ENCODE data around the gene TMEM125.

The TMEM125 gene

DNA sequence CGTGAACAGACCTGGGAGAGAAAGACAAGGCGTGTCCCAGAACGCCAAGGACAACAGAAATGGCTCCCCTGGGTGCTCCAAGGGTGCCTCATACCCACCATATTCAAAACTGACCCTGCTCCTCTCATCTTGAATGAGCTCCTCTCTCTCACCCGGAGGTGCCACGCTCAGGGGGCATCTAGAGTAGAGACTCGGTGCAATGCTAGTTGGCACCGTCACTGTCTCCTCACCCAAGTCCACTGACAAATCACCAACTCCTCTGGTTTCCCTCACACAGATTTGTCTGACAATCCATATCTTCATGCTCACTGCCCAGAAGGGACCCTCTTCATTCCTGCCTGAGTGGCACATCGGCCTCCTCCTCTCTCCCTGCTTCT, 5.0 kb downstream of the TMEM125 start:
- no peak for FAIRE-seq

- no peak for FAIRE-seq
Observed at GRCh38 chr1:43275826-43276620, 6.2 kb downstream of the TMEM125 start.

DNA sequence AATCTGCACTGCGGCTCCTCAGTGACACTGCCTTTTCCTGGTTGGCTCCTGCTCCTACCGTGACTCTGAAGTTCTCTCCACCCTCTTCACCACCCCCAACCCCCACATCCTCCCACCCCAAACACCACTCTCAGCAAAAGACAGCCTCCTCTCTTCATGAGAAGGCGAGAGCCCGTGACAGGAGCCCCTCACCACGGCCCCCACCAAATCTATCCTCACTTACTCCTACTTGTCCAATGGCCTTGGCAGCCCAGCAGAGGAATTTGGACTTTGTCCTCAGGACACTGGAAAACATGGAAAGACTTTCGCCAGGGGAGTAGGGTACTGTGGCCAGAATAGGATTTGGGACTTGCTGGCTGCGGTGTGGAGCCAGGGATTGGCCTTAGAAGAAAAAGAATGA, 6.9 kb downstream of the TMEM125 start:
- FAIRE-seq, result no peak

- no peak for FAIRE-seq
Observed at GRCh38 chr1:43277116-43277876, 7.5 kb downstream of the TMEM125 start.

- no peak for FAIRE-seq
Observed at GRCh38 chr1:43279161-43279560, 9.4 kb downstream of the TMEM125 start.

DNA sequence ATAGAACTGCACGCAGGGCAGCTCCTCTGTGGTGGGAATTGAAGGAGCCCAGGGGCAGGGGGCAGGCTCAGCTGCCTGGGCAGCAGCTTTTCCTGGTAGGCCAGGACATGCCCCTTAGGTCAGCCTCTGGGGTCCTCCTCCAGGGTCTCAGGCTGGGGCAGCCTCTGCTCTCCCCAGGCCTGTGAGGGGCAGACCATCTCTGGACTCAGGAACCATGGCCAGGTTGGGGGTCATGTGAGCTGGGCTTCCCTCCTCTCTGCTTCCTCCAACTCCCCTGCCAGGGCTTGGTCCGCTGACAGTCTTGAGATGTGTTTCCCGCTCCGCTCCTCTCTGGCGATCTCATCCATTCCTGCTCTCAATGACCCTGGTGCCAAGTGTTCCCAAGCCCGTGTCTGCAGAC, 9.9 kb downstream of the TMEM125 start:
- FAIRE-seq, result no peak

DNA sequence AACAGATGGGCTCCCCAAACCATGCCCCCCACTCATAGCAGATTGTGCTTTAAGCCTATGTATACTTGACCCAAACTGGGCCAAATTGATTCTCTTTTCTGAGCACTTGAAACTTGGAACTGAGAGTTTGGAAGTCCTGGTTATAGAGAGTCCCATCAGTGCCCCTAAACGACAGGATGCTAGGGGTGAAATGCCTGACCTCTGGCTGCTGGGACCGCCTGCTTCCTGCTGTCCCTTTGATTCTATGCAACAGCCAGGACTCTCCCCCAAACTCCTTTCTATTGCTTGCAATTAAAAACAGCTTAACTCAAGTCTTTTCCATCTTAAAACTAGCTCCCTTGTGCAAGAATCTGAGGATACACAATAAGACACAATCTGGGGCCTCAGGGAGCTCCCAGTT, 10.9 kb downstream of the TMEM125 start:
- FAIRE-seq, result no peak

DNA sequence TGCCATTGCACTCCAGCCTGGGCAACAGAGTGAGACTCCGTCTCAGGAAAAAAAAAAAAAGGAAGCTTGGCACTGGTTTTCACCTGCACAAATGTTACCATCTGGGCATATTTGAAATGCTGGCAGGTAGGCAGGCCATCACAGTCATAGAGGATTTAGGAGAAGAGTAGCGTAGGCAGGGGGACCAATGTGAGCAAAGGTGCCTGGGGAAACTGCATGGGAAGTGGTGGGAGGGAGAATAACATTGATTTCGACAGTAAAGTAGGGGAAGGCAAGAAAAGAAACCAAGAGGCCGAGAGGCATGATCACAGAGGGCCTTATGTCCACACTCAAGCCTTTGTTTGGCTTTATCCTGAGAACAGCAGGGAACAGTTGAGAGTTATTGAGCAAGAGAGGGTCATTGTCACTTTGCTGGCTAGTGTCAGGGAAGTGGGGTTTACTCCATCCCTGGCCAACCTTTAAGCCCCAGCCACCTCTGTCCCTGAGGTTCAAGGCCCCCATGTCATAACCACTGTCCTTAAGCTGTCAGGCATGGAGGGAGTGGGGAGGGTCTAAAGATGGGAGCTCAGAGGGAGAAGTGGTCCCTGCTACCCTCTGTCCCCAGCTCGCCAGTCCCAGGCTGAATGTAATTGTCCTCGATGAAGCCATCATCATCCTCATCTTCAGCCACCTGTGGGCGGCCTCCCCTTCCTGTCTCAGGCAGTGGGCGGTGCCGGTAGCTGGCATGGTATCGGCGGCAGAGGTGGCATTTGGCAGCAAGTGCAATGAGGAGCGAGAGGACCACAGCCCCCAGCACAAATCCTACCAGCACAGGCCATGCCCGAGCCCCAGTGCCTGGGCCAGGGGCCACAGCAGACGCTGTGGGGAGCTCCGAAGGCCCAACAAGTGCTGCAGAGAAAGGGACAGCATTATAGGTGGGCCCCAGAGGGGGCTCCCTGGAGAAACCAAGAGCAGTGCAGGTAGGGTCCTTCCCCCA, 12.7 kb downstream of the TMEM125 start:
- no peak for FAIRE-seq

- no peak for FAIRE-seq
Observed at GRCh38 chr1:43284065-43284464, 14.3 kb downstream of the TMEM125 start.

GRCh38 chr1:43284546-43285110, 14.8 kb downstream of the TMEM125 start:
- no peak for FAIRE-seq

- no peak for FAIRE-seq
Observed at GRCh38 chr1:43285269-43285990, 15.6 kb downstream of the TMEM125 start, which contains the start of gene C1orf210. Gene C1orf210, minus strand, starts transcription at chr1:43285581. Its CDS starts 2,311 bp downstream, at chr1:43283270.

- FAIRE-seq, result no peak
Observed at GRCh38 chr1:43286115-43286514, 16.3 kb downstream of the TMEM125 start.

GRCh38 chr1:43286533-43286932, 16.8 kb downstream of the TMEM125 start:
- FAIRE-seq, result no peak

DNA sequence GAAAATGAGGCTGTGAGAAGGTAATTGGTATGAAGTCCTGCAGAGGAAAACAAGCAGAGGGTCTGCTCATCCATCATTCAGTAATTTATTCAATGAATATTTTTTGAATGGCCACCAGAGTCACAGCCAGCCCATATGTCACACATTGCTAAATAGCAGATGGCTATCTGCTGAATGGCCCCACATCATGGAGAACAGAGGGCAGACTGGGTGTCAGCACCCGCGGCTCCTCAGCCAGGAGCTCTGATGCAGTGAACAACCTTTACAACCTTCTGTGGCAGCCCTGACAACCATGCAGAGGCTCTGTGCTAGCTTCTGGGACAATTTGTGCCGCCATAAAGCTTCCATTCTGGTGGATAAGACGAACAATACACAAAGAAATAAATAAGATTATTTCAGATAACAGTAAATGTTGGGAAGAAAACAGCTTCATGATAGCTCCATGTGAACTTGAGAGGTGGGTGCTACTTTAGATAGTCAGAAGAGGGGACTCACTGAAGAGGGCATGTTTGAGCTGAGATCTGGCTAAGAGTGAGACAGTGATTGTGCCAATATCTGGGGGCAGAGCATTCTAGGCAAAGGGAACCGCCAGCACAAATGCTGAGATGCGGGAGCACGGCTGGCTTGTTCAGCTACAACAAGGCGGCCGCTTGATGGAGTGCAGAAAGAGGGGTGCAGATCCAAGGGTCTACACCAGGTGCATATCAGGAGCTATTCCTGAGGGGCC, 18.4 kb downstream of the TMEM125 start:
- no peak for FAIRE-seq

- FAIRE-seq, result no peak
Observed at GRCh38 chr1:43288785-43289706, 19.3 kb downstream of the TMEM125 start.

- FAIRE-seq, result no peak
Observed at GRCh38 chr1:43292216-43292615, 22.4 kb downstream of the TMEM125 start.

DNA sequence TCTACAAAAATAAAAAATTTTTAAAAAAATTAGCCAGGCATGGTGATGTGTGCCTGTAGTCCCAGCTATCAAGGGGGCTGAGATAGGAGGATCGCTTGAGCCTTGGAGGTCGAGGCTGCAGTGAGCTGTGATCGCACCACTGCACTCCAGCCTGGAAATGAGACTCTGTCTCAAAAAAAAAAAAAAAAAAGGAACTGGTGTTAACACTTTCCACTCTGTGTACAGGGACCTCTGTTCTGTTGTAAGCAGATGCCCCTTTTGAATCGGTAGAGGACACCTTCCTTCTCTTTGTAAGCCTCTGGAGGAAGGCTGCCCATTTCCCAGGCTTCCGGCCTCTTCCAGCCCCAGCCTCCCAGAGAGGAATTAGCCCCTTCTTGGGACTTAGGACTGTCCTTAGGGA, 22.9 kb downstream of the TMEM125 start:
- no peak for FAIRE-seq

DNA sequence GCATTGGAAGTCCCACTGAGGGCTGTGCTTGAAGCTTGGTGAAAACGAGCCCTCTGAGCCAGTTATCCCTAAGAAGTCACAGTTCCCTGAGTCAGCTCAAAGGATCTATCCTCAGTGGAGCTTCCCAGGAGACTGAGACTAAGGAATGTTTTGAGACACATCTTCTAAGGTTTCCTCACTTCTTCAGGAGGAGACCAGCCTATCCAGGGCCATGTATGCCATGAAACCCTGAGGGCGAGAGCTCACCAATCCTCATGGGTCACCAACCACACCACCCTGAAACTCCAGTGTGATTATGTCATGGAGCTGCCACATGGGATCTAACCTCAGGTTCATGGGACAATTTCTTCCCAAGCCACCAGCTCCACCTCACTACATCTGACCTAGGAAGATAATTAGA, 23.4 kb downstream of the TMEM125 start:
- FAIRE-seq, result no peak

DNA sequence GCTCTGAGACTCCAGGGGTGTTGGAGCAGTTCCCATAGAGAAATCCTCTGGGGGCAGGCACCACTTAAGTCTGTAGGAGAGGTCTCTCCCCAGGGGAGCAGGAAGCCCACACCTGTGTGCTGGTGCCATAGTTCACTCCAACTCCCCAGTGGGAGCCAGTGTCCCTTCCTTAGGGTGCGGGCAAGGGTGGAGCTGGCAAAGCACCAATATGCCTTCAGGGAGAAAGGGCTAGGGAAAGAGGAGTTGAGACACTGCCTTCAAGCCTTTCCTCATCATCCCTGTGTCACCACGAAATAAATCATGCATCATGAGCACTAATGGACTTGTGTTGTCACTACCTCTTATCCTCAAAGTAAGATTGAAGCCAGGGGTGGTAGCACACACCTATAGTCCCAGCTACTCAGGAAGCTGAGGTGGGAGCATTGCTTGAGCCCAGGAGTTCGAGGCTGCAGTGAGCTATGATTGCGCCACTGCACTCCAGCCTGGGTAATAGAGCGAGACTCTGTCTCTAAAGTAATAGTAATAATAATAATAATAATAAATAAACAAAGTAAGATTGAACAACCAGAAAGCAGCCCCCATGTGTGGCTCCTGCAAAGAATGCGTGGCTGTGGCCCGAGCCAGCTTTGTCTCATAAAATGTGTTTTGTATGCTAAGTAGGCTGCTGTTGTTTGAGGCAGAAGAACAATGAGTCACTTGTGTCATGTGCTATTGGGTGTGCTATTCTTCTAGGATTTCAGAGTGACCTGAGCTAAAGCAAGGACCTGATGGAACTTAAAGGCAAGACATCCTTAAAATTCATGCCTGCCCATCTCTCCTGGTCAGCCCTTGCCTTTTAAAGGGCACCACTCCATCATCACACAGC, 24.3 kb downstream of the TMEM125 start:
- no peak for FAIRE-seq
